ENCODE data around the gene LEAP2.

Gene LEAP2

GRCh38 chr5:132887283-132887682 lies 13.8 kb downstream of the LEAP2 start:
- Histone ChIP-seq H3K9me3 (ENCODE audit: control insufficient read depth, insufficient read depth, low read depth, low read length) (no peaks in the 10 kb centered on the region), H3K4me3 (ENCODE audit: low read depth, low read length) (no peak overlapping the region), H3K27ac (ENCODE audit: extremely low read depth, low read depth, low read length) (no peak overlapping the region), H3K36me3 (ENCODE audit: control insufficient read depth in 2 of 2, insufficient read depth in 1 of 2, low read length in 2 of 2) (peaks cover 69 to 81% of the 10 kb centered on the region in 2 experiments), H3K4me1 (ENCODE audit: control insufficient read depth, insufficient read depth, low read length) (no peaks in the 10 kb centered on the region)
- TF ChIP-seq ZNF416 (tag by site-specific recombination; IDR thresholded peaks at IDR 0.05) = no peak
- no peak for TF ChIP-seq ZNF341 (tag by site-specific recombination; IDR thresholded peaks at IDR 0.05; ENCODE audit: low read depth)
- TF ChIP-seq ZNF621 (tag by site-specific recombination; IDR thresholded peaks at IDR 0.05) = no peak
- TF ChIP-seq ZNF555 (tag by site-specific recombination; conservative IDR thresholded peaks at IDR 0.05) = no peak
- no peak for TF ChIP-seq ZNF514 (tag by site-specific recombination; IDR thresholded peaks at IDR 0.05)
- TF ChIP-seq ZNF670 (tag by site-specific recombination; IDR thresholded peaks at IDR 0.05; ENCODE audit: low read depth) = no peak
- TF ChIP-seq OVOL3 (tag by site-specific recombination; IDR thresholded peaks at IDR 0.05) = no peak
- ChIA-PET CTCF (interaction anchor here (1.6 kb wide), 1 partner anchor 8 kb away, joined by 4 read pairs; no protein-coding TSS in a partner anchor), POLR2A (no interaction called here)

- peaks cover 66 to 79% of the 10 kb centered on the region in 2 experiments for H3K36me3 ChIP-seq (ENCODE audit: control insufficient read depth in 2 of 2, insufficient read depth in 1 of 2, low read length in 2 of 2)
- no peaks in the 10 kb centered on the region for H3K4me1 ChIP-seq (ENCODE audit: control insufficient read depth, insufficient read depth, low read length)
- ChIA-PET CTCF (no interaction called here), POLR2A (no interaction called here)
- TF ChIP-seq, protein P1, sequence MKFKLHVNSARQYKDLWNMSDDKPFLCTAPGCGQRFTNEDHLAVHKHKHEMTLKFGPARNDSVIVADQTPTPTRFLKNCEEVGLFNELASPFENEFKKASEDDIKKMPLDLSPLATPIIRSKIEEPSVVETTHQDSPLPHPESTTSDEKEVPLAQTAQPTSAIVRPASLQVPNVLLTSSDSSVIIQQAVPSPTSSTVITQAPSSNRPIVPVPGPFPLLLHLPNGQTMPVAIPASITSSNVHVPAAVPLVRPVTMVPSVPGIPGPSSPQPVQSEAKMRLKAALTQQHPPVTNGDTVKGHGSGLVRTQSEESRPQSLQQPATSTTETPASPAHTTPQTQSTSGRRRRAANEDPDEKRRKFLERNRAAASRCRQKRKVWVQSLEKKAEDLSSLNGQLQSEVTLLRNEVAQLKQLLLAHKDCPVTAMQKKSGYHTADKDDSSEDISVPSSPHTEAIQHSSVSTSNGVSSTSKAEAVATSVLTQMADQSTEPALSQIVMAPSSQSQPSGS (tag by site-specific recombination; IDR thresholded peaks at IDR 0.05; ENCODE audit: low read depth) = no peak
- TF ChIP-seq ZSCAN16 (tag by site-specific recombination; IDR thresholded peaks at IDR 0.05) = no peak
- TF ChIP-seq ZSCAN30 (tag by site-specific recombination; IDR thresholded peaks at IDR 0.05) = no peak
- no peak for TF ChIP-seq ZNF423 (tag by site-specific recombination; IDR thresholded peaks at IDR 0.05)
- no peak for TF ChIP-seq ZNF248 (tag by site-specific recombination; IDR thresholded peaks at IDR 0.05)
- TF ChIP-seq, protein P2, sequence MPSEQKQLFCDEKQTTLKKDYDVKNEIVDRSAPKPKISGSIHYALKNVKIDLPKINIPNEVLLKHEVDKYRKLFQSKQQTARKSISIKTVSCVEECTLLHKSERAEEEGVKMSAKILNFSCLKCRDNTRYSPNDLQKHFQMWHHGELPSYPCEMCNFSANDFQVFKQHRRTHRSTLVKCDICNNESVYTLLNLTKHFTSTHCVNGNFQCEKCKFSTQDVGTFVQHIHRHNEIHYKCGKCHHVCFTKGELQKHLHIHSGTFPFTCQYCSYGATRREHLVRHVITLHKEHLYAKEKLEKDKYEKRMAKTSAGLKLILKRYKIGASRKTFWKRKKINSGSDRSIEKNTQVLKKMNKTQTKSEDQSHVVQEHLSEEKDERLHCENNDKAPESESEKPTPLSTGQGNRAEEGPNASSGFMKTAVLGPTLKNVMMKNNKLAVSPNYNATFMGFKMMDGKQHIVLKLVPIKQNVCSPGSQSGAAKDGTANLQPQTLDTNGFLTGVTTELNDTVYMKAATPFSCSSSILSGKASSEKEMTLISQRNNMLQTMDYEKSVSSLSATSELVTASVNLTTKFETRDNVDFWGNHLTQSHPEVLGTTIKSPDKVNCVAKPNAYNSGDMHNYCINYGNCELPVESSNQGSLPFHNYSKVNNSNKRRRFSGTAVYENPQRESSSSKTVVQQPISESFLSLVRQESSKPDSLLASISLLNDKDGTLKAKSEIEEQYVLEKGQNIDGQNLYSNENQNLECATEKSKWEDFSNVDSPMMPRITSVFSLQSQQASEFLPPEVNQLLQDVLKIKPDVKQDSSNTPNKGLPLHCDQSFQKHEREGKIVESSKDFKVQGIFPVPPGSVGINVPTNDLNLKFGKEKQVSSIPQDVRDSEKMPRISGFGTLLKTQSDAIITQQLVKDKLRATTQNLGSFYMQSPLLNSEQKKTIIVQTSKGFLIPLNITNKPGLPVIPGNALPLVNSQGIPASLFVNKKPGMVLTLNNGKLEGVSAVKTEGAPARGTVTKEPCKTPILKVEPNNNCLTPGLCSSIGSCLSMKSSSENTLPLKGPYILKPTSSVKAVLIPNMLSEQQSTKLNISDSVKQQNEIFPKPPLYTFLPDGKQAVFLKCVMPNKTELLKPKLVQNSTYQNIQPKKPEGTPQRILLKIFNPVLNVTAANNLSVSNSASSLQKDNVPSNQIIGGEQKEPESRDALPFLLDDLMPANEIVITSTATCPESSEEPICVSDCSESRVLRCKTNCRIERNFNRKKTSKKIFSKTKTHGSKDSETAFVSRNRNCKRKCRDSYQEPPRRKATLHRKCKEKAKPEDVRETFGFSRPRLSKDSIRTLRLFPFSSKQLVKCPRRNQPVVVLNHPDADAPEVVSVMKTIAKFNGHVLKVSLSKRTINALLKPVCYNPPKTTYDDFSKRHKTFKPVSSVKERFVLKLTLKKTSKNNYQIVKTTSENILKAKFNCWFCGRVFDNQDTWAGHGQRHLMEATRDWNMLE (tag by site-specific recombination; conservative IDR thresholded peaks at IDR 0.05; ENCODE audit: low read depth) = no peak
- no peak for TF ChIP-seq ZNF324 (tag by site-specific recombination; IDR thresholded peaks at IDR 0.05)
- no peak for TF ChIP-seq ZIC2 (tag by site-specific recombination; IDR thresholded peaks at IDR 0.05)
- no peak for TF ChIP-seq ZNF830 (tag by site-specific recombination; IDR thresholded peaks at IDR 0.05; ENCODE audit: low read depth)
- no peak for TF ChIP-seq ZNF549 (tag by site-specific recombination; IDR thresholded peaks at IDR 0.05)
- no peak for TF ChIP-seq ZNF266 (tag by site-specific recombination; IDR thresholded peaks at IDR 0.05; ENCODE audit: low read depth)
- TF ChIP-seq ZNF398 (tag by site-specific recombination; IDR thresholded peaks at IDR 0.05) = no peak
- TF ChIP-seq ZEB2 (tag by site-specific recombination; IDR thresholded peaks at IDR 0.05) = no peak
- TF ChIP-seq ZNF155 (tag by site-specific recombination; IDR thresholded peaks at IDR 0.05) = no peak
- TF ChIP-seq, protein P3, sequence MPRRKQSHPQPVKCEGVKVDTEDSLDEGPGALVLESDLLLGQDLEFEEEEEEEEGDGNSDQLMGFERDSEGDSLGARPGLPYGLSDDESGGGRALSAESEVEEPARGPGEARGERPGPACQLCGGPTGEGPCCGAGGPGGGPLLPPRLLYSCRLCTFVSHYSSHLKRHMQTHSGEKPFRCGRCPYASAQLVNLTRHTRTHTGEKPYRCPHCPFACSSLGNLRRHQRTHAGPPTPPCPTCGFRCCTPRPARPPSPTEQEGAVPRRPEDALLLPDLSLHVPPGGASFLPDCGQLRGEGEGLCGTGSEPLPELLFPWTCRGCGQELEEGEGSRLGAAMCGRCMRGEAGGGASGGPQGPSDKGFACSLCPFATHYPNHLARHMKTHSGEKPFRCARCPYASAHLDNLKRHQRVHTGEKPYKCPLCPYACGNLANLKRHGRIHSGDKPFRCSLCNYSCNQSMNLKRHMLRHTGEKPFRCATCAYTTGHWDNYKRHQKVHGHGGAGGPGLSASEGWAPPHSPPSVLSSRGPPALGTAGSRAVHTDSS (tag by site-specific recombination; IDR thresholded peaks at IDR 0.05) = no peak
- no peaks in the 10 kb centered on the region for H3K9me3 ChIP-seq (ENCODE audit: control insufficient read depth, insufficient read depth, low read depth, low read length)
- no peak overlapping the region for H3K4me3 ChIP-seq (ENCODE audit: low read depth, low read length)
- H3K27ac ChIP-seq (ENCODE audit: extremely low read depth, low read depth, low read length) = no peak overlapping the region
Measured at GRCh38 chr5:132889501-132889900, 16.0 kb downstream of the LEAP2 start.
